Natural killer cell (primary cell): ENCODE data around the gene ZNF646. TPM values are rescaled to one million over a fixed set of nuclear protein-coding genes. Genes with fewer than 3 reads are reported as not detected.
A peak's percentile ranks its signal among the peaks of the same experiment; 100 is the strongest.

Experiments
- ATAC-seq, 3 donors: fragments of 150-1000 bp in 2 of 3; fragments of 200-7000 bp in 1 of 3; cut with Tn5 transposase; 1 replicate in 1 of 3; 2 replicates in 2 of 3; pipeline ENCODE4 v1.10.0; 2021; ENCODE audit warnings: mild to moderate bottlenecking in 2 of 3, moderate library complexity in 2 of 3
- DNase-seq, 2 donors: peaks; one replicate each; pipeline versions ENCODE4 v3.0.0 to v3.0.0-alpha.2; 2013 to 2021; ENCODE audit warnings: mixed read lengths in 1 of 2
- H3K27ac ChIP-seq: one replicate; pipeline ENCODE4 v1.5.1; 2013; ENCODE audit warnings: mild to moderate bottlenecking, low read length
- H3K27me3 ChIP-seq: one replicate; pipeline ENCODE4 v1.6.1; 2013; ENCODE audit warnings: low read length; ENCODE audit not compliant: control insufficient read depth, insufficient read depth
- H3K36me3 ChIP-seq: one replicate; pipeline ENCODE4 v1.6.1; 2013; ENCODE audit warnings: low read length; ENCODE audit not compliant: control insufficient read depth, insufficient read depth
- H3K4me1 ChIP-seq: one replicate; pipeline ENCODE4 v1.6.1; 2013; ENCODE audit warnings: low read length; ENCODE audit not compliant: control insufficient read depth, insufficient read depth
- H3K4me3 ChIP-seq: one replicate; pipeline ENCODE4 v1.5.1; 2013; ENCODE audit warnings: low read length
- H3K9me3 ChIP-seq: one replicate; pipeline ENCODE4 v1.6.1; 2013; ENCODE audit warnings: low read length; ENCODE audit not compliant: control insufficient read depth, insufficient read depth
- H3K27ac Mint-ChIP-seq, 2 donors: one replicate each; pipeline ENCODE4 v1.8.0; 2022; ENCODE audit warnings: mild to moderate bottlenecking in 2 of 2, mixed read lengths in 2 of 2, moderate library complexity in 1 of 2
- H3K27me3 Mint-ChIP-seq, 2 donors: one replicate each; pipeline ENCODE4 v1.8.0; 2022; ENCODE audit warnings: low read depth in 2 of 2, mixed read lengths in 2 of 2
- H3K36me3 Mint-ChIP-seq: one replicate; pipeline ENCODE4 v1.8.0; 2022; ENCODE audit warnings: mixed read lengths
- H3K4me1 Mint-ChIP-seq, 2 donors: one replicate each; pipeline ENCODE4 v1.8.0; 2022; ENCODE audit warnings: mixed read lengths in 2 of 2
- H3K4me3 Mint-ChIP-seq: one replicate; pipeline ENCODE4 v1.8.0; 2022; ENCODE audit warnings: mild to moderate bottlenecking, moderate library complexity, mixed read lengths
- H3K9me3 Mint-ChIP-seq, 2 donors: one replicate each; pipeline ENCODE4 v1.8.0; 2022; ENCODE audit warnings: mixed read lengths in 2 of 2
- WGBS: methylation state at CpG from one replicate; pipeline ENCODE4 v1.1.7; 2013; ENCODE audit warnings: missing lambda C conversion rate; ENCODE audit not compliant: insufficient coverage; 5-methylcytosine and 5-hydroxymethylcytosine counted together
- intact Hi-C: fragments of 100-400 bp; cut with micrococcal nuclease; formaldehyde crosslinking; loops from one replicate; pipeline ENCODE4 v1.14.2; 2022
- total RNA-seq, 4 donors: library from RNA; stranded (reverse); fragments of 120-200 nt in 1 of 4; gene quantifications; one replicate each; pipeline versions ENCODE4 v1.2.3 to v1.2.4, GENCODE V29; 2013 to 2022
- TF ChIP-seq, protein P1 (sequence below): fragments of 200-600 bp; IDR thresholded peaks from one replicate; pipeline ENCODE4 v1.8.0; 2022; ENCODE audit warnings: antibody characterized with exemption

Gene ZNF646
- total RNA-seq, 3 donors from 2014 or later (not counting 1 experiment from before 2014, with no cell fraction given): 22.0 to 31.1 (median 30.1) TPM

GRCh38 chr16:31079342-31079944, 5.2 kb downstream of the ZNF646 start:
- Mint-ChIP-seq H3K27me3 (no peaks in the 10 kb centered on the region), H3K9me3 (no peaks in the 10 kb centered on the region), H3K36me3 (peaks cover 7% of the 10 kb centered on the region), H3K4me3 (peak overlapping the region; percentile 53), H3K27ac (peak overlapping the region in 1 of 2 donors; percentile 65), H3K4me1 (peaks cover 39 to 60% of the 10 kb centered on the region in 2 donors)
- Histone ChIP-seq H3K4me3 (no peak overlapping the region), H3K4me1 (peaks cover 46% of the 10 kb centered on the region), H3K36me3 (peaks cover 74% of the 10 kb centered on the region), H3K27ac (no peak overlapping the region), H3K9me3 (no peaks in the 10 kb centered on the region), H3K27me3 (no peaks in the 10 kb centered on the region)
- 74% methylated on average over 13 of the region's 13 CpGs for WGBS
- peak in 2 of 3 donors; percentile 37 to 78 for ATAC-seq
- no peak for DNase-seq
- intact Hi-C loops: no loop called here
- TF ChIP-seq, protein P1, sequence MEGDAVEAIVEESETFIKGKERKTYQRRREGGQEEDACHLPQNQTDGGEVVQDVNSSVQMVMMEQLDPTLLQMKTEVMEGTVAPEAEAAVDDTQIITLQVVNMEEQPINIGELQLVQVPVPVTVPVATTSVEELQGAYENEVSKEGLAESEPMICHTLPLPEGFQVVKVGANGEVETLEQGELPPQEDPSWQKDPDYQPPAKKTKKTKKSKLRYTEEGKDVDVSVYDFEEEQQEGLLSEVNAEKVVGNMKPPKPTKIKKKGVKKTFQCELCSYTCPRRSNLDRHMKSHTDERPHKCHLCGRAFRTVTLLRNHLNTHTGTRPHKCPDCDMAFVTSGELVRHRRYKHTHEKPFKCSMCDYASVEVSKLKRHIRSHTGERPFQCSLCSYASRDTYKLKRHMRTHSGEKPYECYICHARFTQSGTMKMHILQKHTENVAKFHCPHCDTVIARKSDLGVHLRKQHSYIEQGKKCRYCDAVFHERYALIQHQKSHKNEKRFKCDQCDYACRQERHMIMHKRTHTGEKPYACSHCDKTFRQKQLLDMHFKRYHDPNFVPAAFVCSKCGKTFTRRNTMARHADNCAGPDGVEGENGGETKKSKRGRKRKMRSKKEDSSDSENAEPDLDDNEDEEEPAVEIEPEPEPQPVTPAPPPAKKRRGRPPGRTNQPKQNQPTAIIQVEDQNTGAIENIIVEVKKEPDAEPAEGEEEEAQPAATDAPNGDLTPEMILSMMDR: no peak

GRCh38 chr16:31080035-31080629, 5.9 kb downstream of the ZNF646 start:
- WGBS: 98% methylated on average over 40 of the region's 40 CpGs
- ATAC-seq (no peak), DNase-seq (no peak)
- H3K27me3 ChIP-seq: no peaks in the 10 kb centered on the region
- peak overlapping the region in 1 of 2 donors; percentile 65 for H3K27ac Mint-ChIP-seq
- no peaks in the 10 kb centered on the region for H3K27me3 Mint-ChIP-seq
- H3K36me3 Mint-ChIP-seq: peaks cover 7% of the 10 kb centered on the region
- intact Hi-C loops: no loop called here
- no peaks in the 10 kb centered on the region for H3K9me3 Mint-ChIP-seq
- TF ChIP-seq, protein P1: no peak
- no peak overlapping the region for H3K27ac ChIP-seq
- no peak overlapping the region for H3K4me3 ChIP-seq
- peaks cover 39% of the 10 kb centered on the region for H3K4me1 ChIP-seq
- H3K4me3 Mint-ChIP-seq: no peak overlapping the region
- H3K9me3 ChIP-seq: no peaks in the 10 kb centered on the region
- H3K4me1 Mint-ChIP-seq: peaks cover 32 to 53% of the 10 kb centered on the region in 2 donors
- peaks cover 80% of the 10 kb centered on the region for H3K36me3 ChIP-seq

DNA sequence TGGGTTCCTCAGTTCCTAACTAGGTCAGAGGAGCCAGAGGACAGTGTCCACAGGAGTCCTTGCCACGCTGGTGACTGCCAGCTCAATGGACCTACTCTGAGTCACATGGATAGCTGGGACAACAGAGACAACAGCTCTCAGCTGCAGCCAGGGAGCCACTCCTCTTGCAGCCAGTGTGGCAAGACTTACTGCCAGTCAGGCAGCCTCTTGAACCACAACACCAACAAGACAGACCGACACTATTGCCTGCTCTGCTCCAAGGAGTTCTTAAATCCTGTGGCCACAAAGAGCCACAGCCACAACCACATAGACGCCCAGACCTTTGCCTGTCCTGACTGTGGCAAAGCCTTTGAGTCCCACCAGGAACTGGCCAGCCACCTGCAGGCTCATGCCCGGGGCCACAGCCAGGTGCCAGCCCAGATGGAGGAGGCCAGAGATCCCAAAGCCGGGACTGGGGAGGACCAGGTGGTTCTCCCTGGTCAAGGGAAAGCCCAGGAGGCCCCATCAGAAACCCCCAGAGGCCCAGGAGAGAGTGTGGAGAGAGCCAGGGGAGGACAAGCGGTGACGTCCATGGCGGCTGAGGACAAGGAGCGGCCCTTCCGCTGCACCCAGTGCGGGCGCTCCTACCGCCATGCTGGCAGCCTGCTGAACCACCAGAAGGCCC, 6.7 kb downstream of the ZNF646 start:
- Mint-ChIP-seq H3K9me3 (no peaks in the 10 kb centered on the region), H3K4me3 (no peak overlapping the region), H3K27ac (peak overlapping the region in 1 of 2 donors; percentile 48), H3K4me1 (peaks cover 30 to 58% of the 10 kb centered on the region in 2 donors), H3K27me3 (no peaks in the 10 kb centered on the region), H3K36me3 (peaks cover 7% of the 10 kb centered on the region)
- Histone ChIP-seq H3K27ac (no peak overlapping the region), H3K27me3 (no peaks in the 10 kb centered on the region), H3K4me3 (no peak overlapping the region), H3K36me3 (peaks cover 86% of the 10 kb centered on the region), H3K9me3 (no peaks in the 10 kb centered on the region), H3K4me1 (peaks cover 34% of the 10 kb centered on the region)
- 95% methylated on average over 13 of the region's 13 CpGs for WGBS
- no peak for ATAC-seq
- intact Hi-C loops: no loop called here
- TF ChIP-seq, protein P1: no peak
- no peak for DNase-seq
